Panc1 (cell line): Measurements from ENCODE around the gene LRFN2. TPM values are rescaled to one million over a fixed set of nuclear protein-coding genes. Genes with fewer than 3 reads are reported as not detected.

ENCODE experiments used
- ATAC-seq: fragments of 200-7000 bp; cut with Tn5 transposase; 2 replicates; pipeline ENCODE4 v1.9.1; 2020; ENCODE audit warnings: mild to moderate bottlenecking, moderate library complexity
- BruUV-seq: library from RNA; stranded (reverse); fragments of 400-500 nt; replicated peaks from 2 replicates; lab custom pipeline; 2021; lab: Mats Ljungman, UMichigan
- CTCF ChIA-PET: fragments of 300-600 bp; sonication (Branson Sonifier 250); formaldehyde crosslinking; loops from one replicate; lab custom pipeline; 2022; ENCODE audit warnings: antibody characterized with exemption; lab: Charles Lee
- POLR2A ChIA-PET: fragments of 300-600 bp; sonication (Branson Sonifier 250); formaldehyde crosslinking; loops from one replicate; lab custom pipeline; 2022; ENCODE audit warnings: antibody characterized with exemption; lab: Charles Lee
- DNase-seq: peaks from one replicate; pipeline ENCODE4 v3.0.0-alpha.2; 2010; ENCODE audit warnings: low read depth, low spot score
- H3K27ac ChIP-seq: 2 replicates; pipeline ENCODE4 v1.5.1; 2011; ENCODE audit warnings: mild to moderate bottlenecking, low read length, inconsistent platforms
- H3K27me3 ChIP-seq: fragments of 200-500 bp; sonication (Bioruptor generic); 2 replicates; pipeline ENCODE4 v1.6.0; 2014; ENCODE audit warnings: low read length, inconsistent platforms; ENCODE audit not compliant: control insufficient read depth, insufficient read depth
- H3K36me3 ChIP-seq: fragments of 200-500 bp; sonication (Bioruptor generic); 2 replicates; pipeline ENCODE4 v1.5.1; 2014; ENCODE audit warnings: inconsistent platforms, mild to moderate bottlenecking, low read length, moderate library complexity; ENCODE audit not compliant: control insufficient read depth, insufficient read depth
- H3K4me1 ChIP-seq: 2 replicates; pipeline ENCODE4 v1.5.1; 2011; ENCODE audit warnings: inconsistent platforms, mild to moderate bottlenecking, low read length, moderate library complexity; ENCODE audit not compliant: control insufficient read depth, insufficient read depth
- H3K4me3 ChIP-seq, 2 experiments: 2 replicates each; pipeline ENCODE4 v1.5.1; 2011 to 2012; ENCODE audit warnings: low read depth in 2 of 2, low read length in 2 of 2, mild to moderate bottlenecking in 2 of 2, inconsistent platforms in 1 of 2, moderate library complexity in 1 of 2
- H3K9me3 ChIP-seq: fragments of 200-500 bp; sonication (Bioruptor generic); 2 replicates; pipeline ENCODE4 v1.5.1; 2014; ENCODE audit warnings: low read depth, mild to moderate bottlenecking, inconsistent platforms, low read length, moderate library complexity; ENCODE audit not compliant: control insufficient read depth, insufficient read depth
- POLR2AphosphoS5 ChIP-seq: IDR thresholded peaks from 2 replicates; pipeline ENCODE4 v1.6.1; 2012; ENCODE audit warnings: mild to moderate bottlenecking, low read depth, low read length, moderate library complexity
- SIN3A ChIP-seq: IDR thresholded peaks from 2 replicates; pipeline ENCODE4 v1.6.1; 2012; ENCODE audit warnings: low read depth, mild to moderate bottlenecking, low read length, moderate library complexity, borderline replicate concordance; ENCODE audit not compliant: insufficient read depth
- TCF7L2 ChIP-seq: IDR thresholded peaks from 2 replicates; pipeline ENCODE4 v1.6.1; 2011; ENCODE audit warnings: mild to moderate bottlenecking, low read depth, low read length, inconsistent platforms
- in situ Hi-C: cut with HindIII; loops from 2 replicates; pipeline ENCODE4 v1.10.0; 2016; ENCODE audit warnings: low sequenced_read_pairs, low pct_unique_long_range_greater_than_20kb
- intact Hi-C: fragments of 100-400 bp; cut with micrococcal nuclease; formaldehyde crosslinking; loops from one replicate; pipeline ENCODE4 v1.10.0; 2022; ENCODE audit not compliant: unreplicated experiment
- total RNA-seq: library from RNA; stranded (reverse); gene quantifications from one replicate; pipeline ENCODE4 v1.2.1, GENCODE V29; 2021; ENCODE audit not compliant: unreplicated experiment
- TF ChIP-seq, protein P1 (sequence below): fragments of 450-650 bp; IDR thresholded peaks from 2 replicates; pipeline ENCODE4 v1.5.1; 2017; ENCODE audit warnings: mild to moderate bottlenecking
- TF ChIP-seq, protein P2 (sequence below), 2 experiments: IDR thresholded peaks; 2 replicates each; pipeline ENCODE4 v1.6.1; 2011 to 2012; ENCODE audit warnings: low read depth in 2 of 2, control low read depth in 1 of 2, low read length in 1 of 2, mild to moderate bottlenecking in 1 of 2, moderate library complexity in 1 of 2; ENCODE audit not compliant: insufficient read depth in 1 of 2

Gene LRFN2
- total RNA-seq, 1 experiment from 2014 or later: 0.05 TPM

DNA sequence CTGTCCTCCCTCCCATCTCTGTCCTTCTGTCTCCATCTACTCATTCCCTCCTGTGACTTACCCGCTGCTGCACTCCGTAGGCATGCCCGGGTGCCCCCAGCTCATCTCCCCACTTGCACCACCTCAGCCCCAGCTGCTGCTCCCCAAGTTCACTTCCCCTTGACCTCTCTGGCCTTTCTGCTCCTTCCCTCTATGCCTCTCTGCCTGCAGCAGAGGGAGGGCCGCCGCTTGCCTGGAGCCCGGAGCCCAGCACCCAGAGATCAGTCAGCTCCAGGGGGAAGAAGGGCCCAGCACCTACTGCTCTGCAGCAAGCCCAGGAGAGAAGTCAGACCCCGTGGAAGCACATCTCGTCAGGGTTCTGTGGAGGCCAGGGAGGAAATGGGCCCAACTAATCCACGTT lies 97.4 kb downstream of the LRFN2 start:
- Histone ChIP-seq H3K4me1 (no peaks in the 10 kb centered on the region), H3K36me3 (no peaks in the 10 kb centered on the region), H3K4me3 (no peak overlapping the region), H3K27me3 (peaks cover 3% of the 10 kb centered on the region; the same call in 1 of the 2 replicates), H3K27ac (no peak overlapping the region), H3K9me3 (no peaks in the 10 kb centered on the region)
- in situ Hi-C loops (no loop called here), intact Hi-C loops (no loop called here)
- DNase-seq (no peak), ATAC-seq (no peak)
- TF ChIP-seq, protein P1, sequence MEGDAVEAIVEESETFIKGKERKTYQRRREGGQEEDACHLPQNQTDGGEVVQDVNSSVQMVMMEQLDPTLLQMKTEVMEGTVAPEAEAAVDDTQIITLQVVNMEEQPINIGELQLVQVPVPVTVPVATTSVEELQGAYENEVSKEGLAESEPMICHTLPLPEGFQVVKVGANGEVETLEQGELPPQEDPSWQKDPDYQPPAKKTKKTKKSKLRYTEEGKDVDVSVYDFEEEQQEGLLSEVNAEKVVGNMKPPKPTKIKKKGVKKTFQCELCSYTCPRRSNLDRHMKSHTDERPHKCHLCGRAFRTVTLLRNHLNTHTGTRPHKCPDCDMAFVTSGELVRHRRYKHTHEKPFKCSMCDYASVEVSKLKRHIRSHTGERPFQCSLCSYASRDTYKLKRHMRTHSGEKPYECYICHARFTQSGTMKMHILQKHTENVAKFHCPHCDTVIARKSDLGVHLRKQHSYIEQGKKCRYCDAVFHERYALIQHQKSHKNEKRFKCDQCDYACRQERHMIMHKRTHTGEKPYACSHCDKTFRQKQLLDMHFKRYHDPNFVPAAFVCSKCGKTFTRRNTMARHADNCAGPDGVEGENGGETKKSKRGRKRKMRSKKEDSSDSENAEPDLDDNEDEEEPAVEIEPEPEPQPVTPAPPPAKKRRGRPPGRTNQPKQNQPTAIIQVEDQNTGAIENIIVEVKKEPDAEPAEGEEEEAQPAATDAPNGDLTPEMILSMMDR: no peak
- TF ChIP-seq TCF7L2 (no peak), POLR2AphosphoS5 (no peak), SIN3A (no peak)
- TF ChIP-seq, protein P2, sequence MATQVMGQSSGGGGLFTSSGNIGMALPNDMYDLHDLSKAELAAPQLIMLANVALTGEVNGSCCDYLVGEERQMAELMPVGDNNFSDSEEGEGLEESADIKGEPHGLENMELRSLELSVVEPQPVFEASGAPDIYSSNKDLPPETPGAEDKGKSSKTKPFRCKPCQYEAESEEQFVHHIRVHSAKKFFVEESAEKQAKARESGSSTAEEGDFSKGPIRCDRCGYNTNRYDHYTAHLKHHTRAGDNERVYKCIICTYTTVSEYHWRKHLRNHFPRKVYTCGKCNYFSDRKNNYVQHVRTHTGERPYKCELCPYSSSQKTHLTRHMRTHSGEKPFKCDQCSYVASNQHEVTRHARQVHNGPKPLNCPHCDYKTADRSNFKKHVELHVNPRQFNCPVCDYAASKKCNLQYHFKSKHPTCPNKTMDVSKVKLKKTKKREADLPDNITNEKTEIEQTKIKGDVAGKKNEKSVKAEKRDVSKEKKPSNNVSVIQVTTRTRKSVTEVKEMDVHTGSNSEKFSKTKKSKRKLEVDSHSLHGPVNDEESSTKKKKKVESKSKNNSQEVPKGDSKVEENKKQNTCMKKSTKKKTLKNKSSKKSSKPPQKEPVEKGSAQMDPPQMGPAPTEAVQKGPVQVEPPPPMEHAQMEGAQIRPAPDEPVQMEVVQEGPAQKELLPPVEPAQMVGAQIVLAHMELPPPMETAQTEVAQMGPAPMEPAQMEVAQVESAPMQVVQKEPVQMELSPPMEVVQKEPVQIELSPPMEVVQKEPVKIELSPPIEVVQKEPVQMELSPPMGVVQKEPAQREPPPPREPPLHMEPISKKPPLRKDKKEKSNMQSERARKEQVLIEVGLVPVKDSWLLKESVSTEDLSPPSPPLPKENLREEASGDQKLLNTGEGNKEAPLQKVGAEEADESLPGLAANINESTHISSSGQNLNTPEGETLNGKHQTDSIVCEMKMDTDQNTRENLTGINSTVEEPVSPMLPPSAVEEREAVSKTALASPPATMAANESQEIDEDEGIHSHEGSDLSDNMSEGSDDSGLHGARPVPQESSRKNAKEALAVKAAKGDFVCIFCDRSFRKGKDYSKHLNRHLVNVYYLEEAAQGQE (IDR thresholded peaks at IDR 0.05; ENCODE audit: insufficient read depth in 1 of 2, low read depth in 2 of 2, low read length in 1 of 2): no peak
- no TSS peak for BruUV-seq
- ChIA-PET CTCF (no interaction called here), POLR2A (no interaction called here)

DNA sequence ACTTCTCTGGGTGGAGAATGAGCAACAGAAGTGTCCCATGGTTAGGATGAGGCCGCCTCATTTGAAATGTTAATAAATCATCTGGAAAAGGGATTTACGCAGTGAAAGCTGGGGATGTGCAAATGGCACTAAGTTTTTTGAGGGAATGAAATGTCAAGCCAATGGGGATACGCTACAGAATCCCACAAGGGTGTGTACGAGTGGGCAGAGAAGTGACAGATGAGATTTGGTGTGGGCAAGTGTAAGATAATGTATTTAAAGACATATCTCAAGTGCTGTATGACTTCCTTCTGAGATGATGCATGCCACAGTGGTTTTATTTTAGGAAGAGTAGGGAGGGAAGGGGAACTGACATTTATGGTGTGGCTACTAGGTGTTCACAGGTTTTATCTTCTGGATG lies 100.6 kb downstream of the LRFN2 start:
- ATAC-seq: no peak
- no peak for DNase-seq
- no TSS peak for BruUV-seq
- intact Hi-C loops: no loop called here
- Histone ChIP-seq H3K4me3 (no peak overlapping the region), H3K9me3 (no peaks in the 10 kb centered on the region), H3K27me3 (peaks cover 13% of the 10 kb centered on the region), H3K27ac (no peak overlapping the region), H3K36me3 (no peaks in the 10 kb centered on the region), H3K4me1 (no peaks in the 10 kb centered on the region)
- TF ChIP-seq TCF7L2 (no peak), POLR2AphosphoS5 (no peak), SIN3A (no peak)
- TF ChIP-seq, protein P2 (IDR thresholded peaks at IDR 0.05; ENCODE audit: insufficient read depth in 1 of 2, low read depth in 2 of 2, low read length in 1 of 2): no peak
- TF ChIP-seq, protein P1: no peak
- ChIA-PET CTCF (no interaction called here), POLR2A (no interaction called here)
- in situ Hi-C loops: no loop called here
